Vagina (tissue), 2 donors: ENCODE measurements around the gene FAM180B. TPM values are rescaled to one million over a fixed set of nuclear protein-coding genes. Genes with fewer than 3 reads are reported as not detected.
A peak's percentile ranks its signal among the peaks of the same experiment; 100 is the strongest.
"Not testable (repeated sequence)": the region's sequence is repeated elsewhere in the genome, so short reads cannot be mapped to it uniquely, and the experiment has no call there.

ENCODE experiments used
- DNase-seq, 2 donors: peaks; one replicate each; pipeline ENCODE4 v3.0.0-alpha.2; 2017; ENCODE audit errors: extremely low spot score in 2 of 2
- H3K27ac ChIP-seq: fragments of 200-600 bp; sonication (generic); one replicate; pipeline ENCODE4 v1.5.1; 2019
- H3K27me3 ChIP-seq: fragments of 200-600 bp; sonication (generic); one replicate; pipeline ENCODE4 v1.5.1; 2019
- H3K36me3 ChIP-seq, 2 donors: fragments of 200-600 bp; sonication (generic); one replicate each; pipeline ENCODE4 v1.5.1; 2017 to 2019
- H3K4me1 ChIP-seq: fragments of 200-600 bp; sonication (generic); one replicate; pipeline ENCODE4 v1.5.1; 2019
- H3K4me3 ChIP-seq, 2 donors: fragments of 200-600 bp; sonication (generic); 1 replicate in 1 of 2; 2 replicates in 1 of 2; pipeline ENCODE4 v1.5.1; 2016 to 2019
- H3K9me3 ChIP-seq: fragments of 200-600 bp; sonication (generic); one replicate; pipeline ENCODE4 v1.5.1; 2019
- CTCF ChIP-seq, 3 experiments: fragments of 450-650 bp in 2 of 3; fragments of 200-600 bp in 1 of 3; sonication (generic) in 1 of 3; IDR thresholded peaks; one replicate each; pipeline ENCODE4 v1.5.1; 2017 to 2019; ENCODE audit warnings: antibody characterized with exemption in 3 of 3, mild to moderate bottlenecking in 2 of 3, moderate library complexity in 2 of 3
- POLR2A ChIP-seq, 2 donors: fragments of 450-650 bp; IDR thresholded peaks; one replicate each; pipeline ENCODE4 v1.6.1; 2017; ENCODE audit warnings: antibody characterized with exemption in 2 of 2, mild to moderate bottlenecking in 2 of 2, moderate library complexity in 2 of 2
- POLR2AphosphoS5 ChIP-seq, 2 donors: sonication (generic); formaldehyde crosslinking; IDR thresholded peaks; one replicate each; pipeline ENCODE4 v1.9.0; 2017; ENCODE audit warnings: antibody characterized with exemption in 2 of 2, mild to moderate bottlenecking in 2 of 2, low read depth in 1 of 2; ENCODE audit not compliant: insufficient read depth in 1 of 2
- intact Hi-C: fragments of 100-400 bp; cut with DNase I; formaldehyde crosslinking; loops from one replicate; pipeline ENCODE4 v1.15.1; 2023
- total RNA-seq: library from RNA; depleted of rRNA; stranded (reverse); fragments of >200 nt; gene quantifications from one replicate; pipeline ENCODE4 v1.2.3, GENCODE V29; 2016

The FAM180B gene
- total RNA-seq, 1 donor from 2014 or later: not detected

GRCh38 chr11:47552056-47552565 lies 34.4 kb upstream of the FAM180B start:
- intact Hi-C loops: loop anchor here (10.0 kb wide), 1 partner anchor 87 kb away; no protein-coding TSS in a partner anchor
- TF ChIP-seq CTCF (IDR thresholded peaks at IDR 0.05) (no peak), POLR2A (IDR thresholded peaks at IDR 0.05) (no peak), POLR2AphosphoS5 (IDR thresholded peaks at IDR 0.05; ENCODE audit: insufficient read depth in 1 of 2, low read depth in 1 of 2) (no peak)
- Histone ChIP-seq H3K36me3 (no peaks in the 10 kb centered on the region), H3K27me3 (no peaks in the 10 kb centered on the region), H3K9me3 (no peaks in the 10 kb centered on the region), H3K27ac (peak overlapping the region; percentile 92), H3K4me1 (peaks cover 53% of the 10 kb centered on the region), H3K4me3 (peak overlapping the region; percentile 81 to 94)
- DNase-seq: no peak

GRCh38 chr11:47552566-47553405 lies 33.7 kb upstream of the FAM180B start, which contains the start of gene CELF1:
Gene CELF1, minus strand, starts transcription at chr11:47553132. Its CDS starts 53,609 bp downstream, at chr11:47499523.
- peaks cover 49% of the 10 kb centered on the region for H3K4me1 ChIP-seq
- peak; percentile 77 to 95 (median 82) for TF ChIP-seq CTCF (IDR thresholded peaks at IDR 0.05)
- TF ChIP-seq POLR2AphosphoS5 (IDR thresholded peaks at IDR 0.05; ENCODE audit: insufficient read depth in 1 of 2, low read depth in 1 of 2): peak in 1 of 2 donors; percentile 34
- peak in 1 of 2 donors; percentile 56 for TF ChIP-seq POLR2A (IDR thresholded peaks at IDR 0.05)

GRCh38 chr11:47553406-47553743 lies 33.1 kb upstream of the FAM180B start:
- Histone ChIP-seq H3K4me1 (peaks cover 43% of the 10 kb centered on the region), H3K27ac (peak overlapping the region; percentile 92), H3K4me3 (peak overlapping the region; percentile 81 to 94), H3K9me3 (no peaks in the 10 kb centered on the region), H3K36me3 (no peaks in the 10 kb centered on the region), H3K27me3 (no peaks in the 10 kb centered on the region)
- TF ChIP-seq POLR2AphosphoS5 (IDR thresholded peaks at IDR 0.05; ENCODE audit: insufficient read depth in 1 of 2, low read depth in 1 of 2): no peak
- TF ChIP-seq CTCF (IDR thresholded peaks at IDR 0.05): no peak
- no peak for TF ChIP-seq POLR2A (IDR thresholded peaks at IDR 0.05)
- DNase-seq: no peak
- intact Hi-C loops: loop anchor here (10.0 kb wide), 1 partner anchor 89 kb away; no protein-coding TSS in a partner anchor

More at GRCh38 chr11:47552566-47553405, 33.7 kb upstream of the FAM180B start, which contains the start of gene CELF1:
- DNase-seq: no peak
- Histone ChIP-seq H3K9me3 (no peaks in the 10 kb centered on the region), H3K36me3 (no peaks in the 10 kb centered on the region), H3K27me3 (no peaks in the 10 kb centered on the region), H3K4me3 (peak within 1 kb of the TSS; percentile 81 to 94), H3K27ac (peak within 1 kb of the TSS; percentile 92)
- intact Hi-C loops: loop anchor here (10.0 kb wide), 1 partner anchor 88 kb away; no protein-coding TSS in a partner anchor

GRCh38 chr11:47557004-47557403 lies 29.5 kb upstream of the FAM180B start:
- not testable (repeated sequence) for H3K36me3 ChIP-seq, H3K27me3 ChIP-seq, DNase-seq, H3K4me3 ChIP-seq, H3K9me3 ChIP-seq, H3K27ac ChIP-seq, H3K4me1 ChIP-seq
- intact Hi-C loops: loop anchor here (10.0 kb wide), 1 partner anchor 92 kb away; no protein-coding TSS in a partner anchor

- intact Hi-C loops: loop anchor here (10.0 kb wide), 1 partner anchor 94 kb away; no protein-coding TSS in a partner anchor
- no peak for TF ChIP-seq POLR2AphosphoS5 (IDR thresholded peaks at IDR 0.05; ENCODE audit: insufficient read depth in 1 of 2, low read depth in 1 of 2)
- no peak for TF ChIP-seq CTCF (IDR thresholded peaks at IDR 0.05)
- no peak for TF ChIP-seq POLR2A (IDR thresholded peaks at IDR 0.05)
Measured at GRCh38 chr11:47558695-47559094, 27.8 kb upstream of the FAM180B start.

More at GRCh38 chr11:47558695-47559094, 27.8 kb upstream of the FAM180B start:
- no peaks in the 10 kb centered on the region for H3K27me3 ChIP-seq
- H3K27ac ChIP-seq: no peak overlapping the region
- no peak overlapping the region for H3K4me3 ChIP-seq
- no peaks in the 10 kb centered on the region for H3K36me3 ChIP-seq
- H3K9me3 ChIP-seq: no peaks in the 10 kb centered on the region
- no peak for DNase-seq
- peaks cover 2% of the 10 kb centered on the region for H3K4me1 ChIP-seq
